Liver (tissue), 9 donors: ENCODE results near the gene UBXN1. TPM values are rescaled to one million over a fixed set of nuclear protein-coding genes. Genes with fewer than 3 reads are reported as not detected.

Experiments
- DNase-seq: peaks from one replicate; pipeline ENCODE4 v3.0.0-alpha.2; 2017; ENCODE audit warnings: low spot score
- H3K27ac ChIP-seq, 2 donors: one replicate each; pipeline ENCODE4 v1.7.0; 2013; ENCODE audit warnings: inconsistent platforms in 2 of 2, low read length in 2 of 2, control low read depth in 1 of 2, low read depth in 1 of 2, mild to moderate bottlenecking in 1 of 2
- H3K27me3 ChIP-seq, 4 donors: one replicate each; pipeline versions ENCODE4 v1.6.1 to v1.7.0; 2013; ENCODE audit warnings: low read length in 3 of 4, inconsistent platforms in 1 of 4, mild to moderate bottlenecking in 1 of 4, moderate library complexity in 1 of 4; ENCODE audit not compliant: control insufficient read depth in 4 of 4, insufficient read depth in 4 of 4
- H3K36me3 ChIP-seq, 4 donors: one replicate each; pipeline versions ENCODE4 v1.6.1 to v1.7.0; 2013; ENCODE audit warnings: low read length in 3 of 4, mild to moderate bottlenecking in 3 of 4, low read depth in 1 of 4, moderate library complexity in 1 of 4; ENCODE audit not compliant: control insufficient read depth in 4 of 4, insufficient read depth in 3 of 4
- H3K4me1 ChIP-seq, 4 donors: one replicate each; pipeline versions ENCODE4 v1.6.1 to v1.7.0; 2013; ENCODE audit warnings: low read length in 3 of 4, mild to moderate bottlenecking in 3 of 4, moderate library complexity in 1 of 4; ENCODE audit not compliant: control insufficient read depth in 4 of 4, insufficient read depth in 4 of 4
- H3K4me3 ChIP-seq, 3 donors: one replicate each; pipeline versions ENCODE4 v1.6.1 to v1.7.0; 2013; ENCODE audit warnings: low read length in 3 of 3, control low read depth in 1 of 3, low read depth in 1 of 3, mild to moderate bottlenecking in 1 of 3
- H3K9ac ChIP-seq, 2 donors: one replicate each; pipeline ENCODE4 v1.7.0; 2013; ENCODE audit warnings: low read length in 2 of 2, mild to moderate bottlenecking in 2 of 2, moderate library complexity in 2 of 2, control low read depth in 1 of 2, low read depth in 1 of 2
- H3K9me3 ChIP-seq, 4 donors: one replicate each; pipeline versions ENCODE4 v1.6.1 to v1.7.0; 2013; ENCODE audit warnings: low read length in 3 of 4; ENCODE audit not compliant: control insufficient read depth in 4 of 4
- EGR1 ChIP-seq, 2 donors: IDR thresholded peaks; 2 replicates each; pipeline ENCODE4 v1.6.1; 2016 to 2018; ENCODE audit warnings: antibody characterized with exemption in 2 of 2, low read depth in 2 of 2
- FOXA1 ChIP-seq: IDR thresholded peaks from 2 replicates; pipeline ENCODE4 v1.6.1; 2016; ENCODE audit warnings: antibody characterized with exemption
- FOXA2 ChIP-seq: IDR thresholded peaks from 2 replicates; pipeline ENCODE4 v1.6.1; 2016; ENCODE audit warnings: antibody characterized with exemption
- GABPA ChIP-seq, 2 donors: IDR thresholded peaks in 1 of 2; conservative IDR thresholded peaks in 1 of 2; 2 replicates each; pipeline ENCODE4 v1.6.1; 2016; ENCODE audit warnings: antibody characterized with exemption in 2 of 2, mild to moderate bottlenecking in 1 of 2, moderate library complexity in 1 of 2
- HNF4A ChIP-seq, 2 donors: conservative IDR thresholded peaks; 2 replicates each; pipeline ENCODE4 v1.6.1; 2016; ENCODE audit warnings: antibody characterized with exemption in 2 of 2, mild to moderate bottlenecking in 2 of 2
- JUND ChIP-seq, 2 donors: IDR thresholded peaks; 2 replicates each; pipeline ENCODE4 v1.6.1; 2016; ENCODE audit warnings: antibody characterized with exemption in 2 of 2
- NR2F2 ChIP-seq: IDR thresholded peaks from 2 replicates; pipeline ENCODE4 v1.6.1; 2016; ENCODE audit warnings: antibody characterized with exemption
- RAD21 ChIP-seq, 2 donors: IDR thresholded peaks; 2 replicates each; pipeline ENCODE4 v1.6.1; 2016; ENCODE audit warnings: antibody characterized with exemption in 2 of 2, mild to moderate bottlenecking in 2 of 2
- RXRA ChIP-seq, 2 donors: IDR thresholded peaks; 2 replicates each; pipeline ENCODE4 v1.6.1; 2017 to 2018; ENCODE audit warnings: antibody characterized with exemption in 2 of 2, mild to moderate bottlenecking in 1 of 2
- SP1 ChIP-seq: IDR thresholded peaks from 2 replicates; pipeline ENCODE4 v1.6.1; 2018; ENCODE audit warnings: antibody characterized with exemption, mild to moderate bottlenecking
- TAF1 ChIP-seq: conservative IDR thresholded peaks from 2 replicates; pipeline ENCODE4 v1.6.1; 2016; ENCODE audit warnings: antibody characterized with exemption, mild to moderate bottlenecking
- YY1 ChIP-seq: IDR thresholded peaks from 2 replicates; pipeline ENCODE4 v1.6.1; 2016; ENCODE audit warnings: antibody characterized with exemption, mild to moderate bottlenecking
- ZBTB33 ChIP-seq: IDR thresholded peaks from 2 replicates; pipeline ENCODE4 v1.6.1; 2016; ENCODE audit warnings: antibody characterized with exemption
- WGBS: extraction: QIAGEN DNeasy Blood & Tissue Kit; methylation state at CpG from one replicate; pipeline ENCODE4 v1.1.7; 2013; 5-methylcytosine and 5-hydroxymethylcytosine counted together
- polyA plus RNA-seq, 2 donors: library from polyadenylated mRNA; stranded (reverse) in 1 of 2; unstranded in 1 of 2; fragments of 200-250 nt in 1 of 2; fragments of >200 nt in 1 of 2; fragmentation: Nextera tagmentation in 1 of 2; extraction: Ambion mirVana in 1 of 2; gene quantifications; one replicate each; pipeline versions ENCODE4 v1.2.1 to v1.2.3, GENCODE V29; 2013 to 2015
- total RNA-seq, 2 donors: library from RNA; depleted of rRNA; stranded (reverse); fragments of >200 nt; gene quantifications; one replicate each; pipeline ENCODE4 v1.2.3, GENCODE V29; 2014
- TF ChIP-seq, protein P1 (sequence below): IDR thresholded peaks from 2 replicates; pipeline ENCODE4 v1.6.1; 2016; ENCODE audit warnings: antibody characterized with exemption, mild to moderate bottlenecking
- TF ChIP-seq, protein P2 (sequence below): IDR thresholded peaks from 2 replicates; pipeline ENCODE4 v1.6.1; 2016; ENCODE audit warnings: antibody characterized with exemption
- donor health status: healthy.
- donor health status: healthy.
- donor health status: healthy.
- donor health status: healthy.
- donor health status: healthy.

UBXN1 gene
- total and polyA plus RNA-seq, 4 donors = 31.4 to 45.7 (median 41.2) TPM

GRCh38 chr11:62728171-62728988 lies 49.5 kb upstream of the UBXN1 start, which contains the start of gene TTC9C:
Gene TTC9C, plus strand, starts transcription at chr11:62728486. Its CDS starts 363 bp downstream, at chr11:62728849.
- WGBS = under 1% methylated on average over 29 of the region's 29 CpGs
- Histone ChIP-seq H3K4me3 (peak within 1 kb of the TSS; percentile 87 to 100 (median 96)), H3K9me3 (no peaks in the 10 kb centered on the region), H3K4me1 (peaks cover 2 to 40% (median 25%) of the 10 kb centered on the region in 4 donors), H3K27me3 (no peaks in the 10 kb centered on the region), H3K36me3 (peaks cover 7 to 11% (median 7%) of the 10 kb centered on the region in 4 donors), H3K9ac (peak within 1 kb of the TSS; percentile 87 to 94), H3K27ac (peak within 1 kb of the TSS; percentile 97)
- TF ChIP-seq GABPA (IDR thresholded peaks at IDR 0.05 in 1 of 2, conservative IDR thresholded peaks at IDR 0.05 in 1 of 2) (peak; percentile 81 to 91), TAF1 (peak; percentile 36), RAD21 (IDR thresholded peaks at IDR 0.05) (peak in 1 of 2 donors; percentile 23), EGR1 (IDR thresholded peaks at IDR 0.05; ENCODE audit: low read depth in 2 of 2) (peak in 1 of 2 donors; percentile 10), JUND (IDR thresholded peaks at IDR 0.05) (no peak)
- peak; percentile 84 for DNase-seq

DNA sequence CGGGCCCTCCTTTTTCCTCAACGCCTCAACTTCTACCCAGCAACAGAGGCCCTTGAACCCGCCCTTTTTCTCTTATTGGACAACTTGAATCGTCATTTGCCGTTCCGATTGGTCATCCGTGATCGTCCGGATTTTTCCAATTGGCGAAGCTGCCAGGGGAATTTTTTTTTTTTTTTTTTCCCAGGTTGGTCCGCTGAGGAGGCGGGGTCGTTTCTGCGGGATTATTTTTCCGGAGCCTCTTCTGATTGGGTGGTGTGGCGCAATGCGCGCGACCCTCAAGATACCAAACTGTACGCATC lies 48.9 kb upstream of the UBXN1 start:
- Histone ChIP-seq H3K27ac (peak overlapping the region; percentile 97), H3K36me3 (peaks cover 7 to 11% (median 11%) of the 10 kb centered on the region in 4 donors), H3K27me3 (no peaks in the 10 kb centered on the region), H3K9ac (peak overlapping the region; percentile 81 to 87), H3K9me3 (no peaks in the 10 kb centered on the region), H3K4me3 (peak overlapping the region; percentile 87 to 100 (median 96)), H3K4me1 (peaks cover 2 to 40% (median 25%) of the 10 kb centered on the region in 4 donors)
- WGBS = under 1% methylated on average over 20 of the region's 20 CpGs
- TF ChIP-seq GABPA (IDR thresholded peaks at IDR 0.05 in 1 of 2, conservative IDR thresholded peaks at IDR 0.05 in 1 of 2) = no peak
- TF ChIP-seq HNF4A (conservative IDR thresholded peaks at IDR 0.05) = no peak
- TF ChIP-seq EGR1 (IDR thresholded peaks at IDR 0.05; ENCODE audit: low read depth in 2 of 2) = peak in 1 of 2 donors; percentile 9
- TF ChIP-seq ZBTB33 = peak; percentile 26
- TF ChIP-seq, protein P1, sequence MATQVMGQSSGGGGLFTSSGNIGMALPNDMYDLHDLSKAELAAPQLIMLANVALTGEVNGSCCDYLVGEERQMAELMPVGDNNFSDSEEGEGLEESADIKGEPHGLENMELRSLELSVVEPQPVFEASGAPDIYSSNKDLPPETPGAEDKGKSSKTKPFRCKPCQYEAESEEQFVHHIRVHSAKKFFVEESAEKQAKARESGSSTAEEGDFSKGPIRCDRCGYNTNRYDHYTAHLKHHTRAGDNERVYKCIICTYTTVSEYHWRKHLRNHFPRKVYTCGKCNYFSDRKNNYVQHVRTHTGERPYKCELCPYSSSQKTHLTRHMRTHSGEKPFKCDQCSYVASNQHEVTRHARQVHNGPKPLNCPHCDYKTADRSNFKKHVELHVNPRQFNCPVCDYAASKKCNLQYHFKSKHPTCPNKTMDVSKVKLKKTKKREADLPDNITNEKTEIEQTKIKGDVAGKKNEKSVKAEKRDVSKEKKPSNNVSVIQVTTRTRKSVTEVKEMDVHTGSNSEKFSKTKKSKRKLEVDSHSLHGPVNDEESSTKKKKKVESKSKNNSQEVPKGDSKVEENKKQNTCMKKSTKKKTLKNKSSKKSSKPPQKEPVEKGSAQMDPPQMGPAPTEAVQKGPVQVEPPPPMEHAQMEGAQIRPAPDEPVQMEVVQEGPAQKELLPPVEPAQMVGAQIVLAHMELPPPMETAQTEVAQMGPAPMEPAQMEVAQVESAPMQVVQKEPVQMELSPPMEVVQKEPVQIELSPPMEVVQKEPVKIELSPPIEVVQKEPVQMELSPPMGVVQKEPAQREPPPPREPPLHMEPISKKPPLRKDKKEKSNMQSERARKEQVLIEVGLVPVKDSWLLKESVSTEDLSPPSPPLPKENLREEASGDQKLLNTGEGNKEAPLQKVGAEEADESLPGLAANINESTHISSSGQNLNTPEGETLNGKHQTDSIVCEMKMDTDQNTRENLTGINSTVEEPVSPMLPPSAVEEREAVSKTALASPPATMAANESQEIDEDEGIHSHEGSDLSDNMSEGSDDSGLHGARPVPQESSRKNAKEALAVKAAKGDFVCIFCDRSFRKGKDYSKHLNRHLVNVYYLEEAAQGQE = no peak
- TF ChIP-seq SP1 = peak; percentile 77
- TF ChIP-seq RAD21 (IDR thresholded peaks at IDR 0.05) = no peak
- TF ChIP-seq FOXA1 = no peak
- TF ChIP-seq FOXA2 = no peak
- TF ChIP-seq TAF1 = no peak
- TF ChIP-seq JUND (IDR thresholded peaks at IDR 0.05) = peak; percentile 16 to 41
- no peak for TF ChIP-seq NR2F2
- TF ChIP-seq, protein P2, sequence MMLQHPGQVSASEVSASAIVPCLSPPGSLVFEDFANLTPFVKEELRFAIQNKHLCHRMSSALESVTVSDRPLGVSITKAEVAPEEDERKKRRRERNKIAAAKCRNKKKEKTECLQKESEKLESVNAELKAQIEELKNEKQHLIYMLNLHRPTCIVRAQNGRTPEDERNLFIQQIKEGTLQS = no peak
- no peak for TF ChIP-seq YY1
- TF ChIP-seq RXRA (IDR thresholded peaks at IDR 0.05) = peak in 1 of 2 donors; percentile 39
- peak; percentile 83 for DNase-seq
